ENCODE measurements around the gene PHF21B.
"Not testable (repeated sequence)": the region's sequence is repeated elsewhere in the genome, so short reads cannot be mapped to it uniquely, and the experiment has no call there.

The PHF21B gene

DNA sequence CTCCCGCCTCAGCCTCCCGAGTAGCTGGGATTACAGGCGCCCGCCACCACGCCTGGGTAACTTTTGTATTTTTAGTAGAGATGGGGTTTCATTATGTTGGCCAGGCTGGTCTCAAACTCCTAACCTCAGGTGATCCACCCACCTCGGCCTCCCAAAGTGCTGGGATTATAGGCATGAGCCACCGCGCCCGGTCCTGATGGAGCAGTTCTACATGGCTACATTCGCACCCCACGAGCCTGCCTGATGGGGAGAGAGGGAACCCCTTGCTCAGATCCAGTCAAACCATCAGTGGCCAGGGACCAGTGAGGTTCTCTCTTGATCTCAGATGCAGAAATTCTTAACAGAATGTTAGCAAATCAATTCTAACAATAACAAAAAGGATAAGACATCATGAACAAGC is 88.0 kb downstream of the PHF21B start:
- not testable (repeated sequence) for H3K4me3 Mint-ChIP-seq

DNA sequence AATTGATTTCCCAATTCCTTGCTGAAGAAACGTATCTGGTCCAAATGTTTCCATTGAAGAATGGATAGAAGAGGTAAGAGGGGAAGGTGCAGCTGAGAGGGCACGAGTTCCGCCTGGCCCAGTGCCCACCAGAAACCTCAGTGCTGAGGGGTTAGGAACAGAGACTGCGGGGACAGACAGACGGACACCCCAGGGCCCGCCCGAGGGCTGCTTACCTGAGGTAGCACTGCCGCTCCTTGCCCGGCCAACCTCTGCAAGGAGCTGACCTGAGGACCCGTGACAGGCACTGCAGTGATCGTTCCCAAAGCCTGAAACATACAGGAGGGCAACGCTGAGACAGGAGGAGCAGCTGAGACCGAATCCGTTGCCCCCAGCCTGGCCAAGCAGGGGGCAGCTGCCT is 89.6 kb downstream of the PHF21B start:
- DNase-seq = no peak

More for the DNA sequence above, 88.0 kb downstream of the PHF21B start:
- DNase-seq, H3K9me3 Mint-ChIP-seq, H3K27ac Mint-ChIP-seq, H3K27me3 Mint-ChIP-seq, CTCF ChIA-PET, H3K36me3 Mint-ChIP-seq, H3K4me1 Mint-ChIP-seq: not testable (repeated sequence)

DNA sequence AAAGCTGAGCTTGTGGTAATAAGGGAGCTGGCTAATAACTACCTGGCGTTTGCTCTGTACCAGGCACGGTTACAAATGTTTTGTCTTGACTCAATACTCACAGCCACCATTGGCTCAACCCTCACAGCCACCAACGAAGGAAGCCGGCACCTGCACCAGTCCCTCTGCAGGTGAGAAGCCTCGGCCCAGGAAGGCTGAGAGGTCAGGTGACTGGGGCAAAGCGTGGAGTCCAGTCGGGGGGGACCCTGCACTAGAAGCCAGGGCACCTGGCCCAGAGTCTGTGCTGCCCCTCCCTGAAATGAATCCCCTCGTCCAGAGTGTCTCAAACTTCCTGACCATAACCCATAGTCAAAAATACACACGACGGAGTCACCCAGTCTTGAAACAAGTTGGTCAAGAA is 90.1 kb downstream of the PHF21B start:
- Mint-ChIP-seq H3K4me3 (no peak overlapping the region), H3K36me3 (no peaks in the 10 kb centered on the region), H3K27ac (no peak overlapping the region), H3K4me1 (no peaks in the 10 kb centered on the region), H3K9me3 (no peaks in the 10 kb centered on the region), H3K27me3 (no peaks in the 10 kb centered on the region)
- DNase-seq = no peak
- CTCF ChIA-PET = no interaction called here

More for the DNA sequence above, 89.6 kb downstream of the PHF21B start:
- H3K36me3 Mint-ChIP-seq = no peaks in the 10 kb centered on the region
- H3K4me3 Mint-ChIP-seq = no peak overlapping the region
- no peaks in the 10 kb centered on the region for H3K9me3 Mint-ChIP-seq
- CTCF ChIA-PET = no interaction called here
- no peaks in the 10 kb centered on the region for H3K4me1 Mint-ChIP-seq
- H3K27me3 Mint-ChIP-seq = no peaks in the 10 kb centered on the region
- no peak overlapping the region for H3K27ac Mint-ChIP-seq

DNA sequence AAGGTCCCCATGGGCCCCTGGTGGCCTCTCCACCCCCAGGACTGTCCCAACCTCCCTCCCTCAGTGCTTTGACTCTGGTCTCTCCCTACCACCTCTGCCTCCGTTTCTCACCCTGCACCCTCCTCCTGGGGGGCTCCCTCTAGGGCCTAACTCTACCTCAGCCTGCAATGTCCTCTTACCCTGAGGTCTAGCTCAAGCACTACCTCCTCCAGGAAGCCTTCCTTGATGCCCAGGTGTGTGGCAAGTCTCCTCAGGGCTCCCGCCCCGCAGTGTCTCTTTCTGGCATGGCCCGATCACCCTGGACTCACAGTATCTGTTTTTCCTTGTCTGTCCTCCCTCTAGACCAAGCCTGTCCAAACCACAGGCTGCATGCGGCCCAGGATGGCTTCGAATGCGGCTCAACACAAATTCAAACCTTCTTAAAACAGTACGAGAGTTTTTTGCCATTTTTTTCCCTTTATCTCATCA is 90.8 kb downstream of the PHF21B start:
- Mint-ChIP-seq H3K36me3 (no peaks in the 10 kb centered on the region), H3K4me3 (no peak overlapping the region), H3K27me3 (no peaks in the 10 kb centered on the region), H3K9me3 (no peaks in the 10 kb centered on the region), H3K4me1 (no peaks in the 10 kb centered on the region), H3K27ac (no peak overlapping the region)
- no peak for DNase-seq
- CTCF ChIA-PET = no interaction called here

DNA sequence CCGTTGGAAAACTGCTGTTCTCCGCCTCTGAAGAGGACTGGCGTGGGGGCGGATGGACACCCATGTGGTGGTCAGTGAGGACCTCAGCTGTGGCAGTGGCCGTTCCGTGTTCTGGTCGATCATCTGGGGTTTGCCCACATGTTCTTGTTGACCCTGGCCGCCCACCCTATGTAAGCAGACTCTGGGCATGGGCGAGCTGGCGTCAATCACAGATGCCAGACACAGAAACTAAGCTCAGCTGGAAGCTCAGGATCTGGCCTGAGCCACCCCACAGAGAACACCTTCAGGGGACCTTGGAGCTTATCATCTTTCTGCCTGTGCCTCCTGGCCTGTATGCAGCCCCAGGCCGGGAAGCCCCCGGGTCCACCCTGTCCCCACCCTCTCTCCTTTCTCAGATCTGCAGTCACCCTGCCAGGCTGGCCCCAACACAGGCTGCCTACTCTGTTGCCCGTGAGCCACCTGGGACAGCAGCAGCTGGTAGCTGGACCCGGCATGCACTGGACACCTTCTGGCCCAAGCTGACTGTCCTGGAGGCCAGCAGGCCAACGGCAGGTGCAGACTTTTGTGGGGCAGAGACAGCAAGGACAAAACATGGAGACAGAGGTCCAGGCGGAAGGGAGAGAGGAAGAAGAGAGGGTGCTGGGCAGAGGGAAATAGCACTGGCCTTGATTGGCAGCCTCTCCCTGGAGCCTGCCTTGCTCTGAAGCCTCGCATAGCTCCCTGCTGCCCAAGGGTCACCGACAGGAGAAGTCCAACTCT is 91.5 kb downstream of the PHF21B start:
- Mint-ChIP-seq H3K4me3 (no peak overlapping the region), H3K27ac (no peak overlapping the region), H3K4me1 (no peaks in the 10 kb centered on the region), H3K36me3 (no peaks in the 10 kb centered on the region), H3K27me3 (no peaks in the 10 kb centered on the region), H3K9me3 (no peaks in the 10 kb centered on the region)
- DNase-seq = no peak
- CTCF ChIA-PET = no interaction called here

DNA sequence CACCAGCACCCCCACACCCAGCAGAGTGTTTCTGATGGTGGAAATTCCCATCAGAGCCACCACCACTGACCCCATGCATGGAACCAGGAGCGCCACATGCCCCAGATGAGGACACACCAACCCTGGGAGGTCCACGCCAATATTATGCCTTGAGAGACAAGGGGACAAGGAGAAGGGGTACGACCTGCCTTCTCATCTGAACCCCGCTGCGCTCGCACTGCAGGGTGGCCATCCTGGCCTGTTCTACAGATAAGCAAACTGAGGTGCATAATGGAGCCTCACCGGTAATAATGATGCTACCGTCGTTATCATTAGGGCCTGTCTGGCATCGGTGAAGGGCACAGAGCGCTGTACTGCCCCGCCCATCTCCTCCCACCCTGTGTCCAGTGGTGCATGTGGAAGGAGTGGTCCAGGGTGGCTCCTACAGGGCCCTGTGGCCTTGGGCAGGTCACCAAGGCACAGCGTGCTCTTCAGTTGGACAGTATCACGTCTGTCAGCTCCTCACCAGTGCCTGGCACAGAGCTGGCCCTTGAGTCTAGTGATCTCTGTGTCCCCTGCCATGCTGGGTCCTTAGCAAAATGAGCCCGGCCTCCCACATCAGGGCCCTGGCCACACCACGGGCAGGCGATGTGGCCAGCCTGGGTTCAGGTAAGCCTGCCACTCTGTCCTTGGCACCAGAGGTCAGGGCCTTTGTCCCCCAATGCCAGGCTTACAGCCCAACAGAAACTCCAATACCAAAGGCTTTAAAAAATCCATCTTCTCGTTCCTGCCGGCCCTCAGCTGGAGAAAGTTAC is 92.2 kb downstream of the PHF21B start:
- CTCF ChIA-PET = no interaction called here
- no peak overlapping the region for H3K4me3 Mint-ChIP-seq
- no peak for DNase-seq
- H3K9me3 Mint-ChIP-seq = no peaks in the 10 kb centered on the region
- H3K27ac Mint-ChIP-seq = no peak overlapping the region
- no peaks in the 10 kb centered on the region for H3K27me3 Mint-ChIP-seq
- no peaks in the 10 kb centered on the region for H3K36me3 Mint-ChIP-seq
- no peaks in the 10 kb centered on the region for H3K4me1 Mint-ChIP-seq

DNA sequence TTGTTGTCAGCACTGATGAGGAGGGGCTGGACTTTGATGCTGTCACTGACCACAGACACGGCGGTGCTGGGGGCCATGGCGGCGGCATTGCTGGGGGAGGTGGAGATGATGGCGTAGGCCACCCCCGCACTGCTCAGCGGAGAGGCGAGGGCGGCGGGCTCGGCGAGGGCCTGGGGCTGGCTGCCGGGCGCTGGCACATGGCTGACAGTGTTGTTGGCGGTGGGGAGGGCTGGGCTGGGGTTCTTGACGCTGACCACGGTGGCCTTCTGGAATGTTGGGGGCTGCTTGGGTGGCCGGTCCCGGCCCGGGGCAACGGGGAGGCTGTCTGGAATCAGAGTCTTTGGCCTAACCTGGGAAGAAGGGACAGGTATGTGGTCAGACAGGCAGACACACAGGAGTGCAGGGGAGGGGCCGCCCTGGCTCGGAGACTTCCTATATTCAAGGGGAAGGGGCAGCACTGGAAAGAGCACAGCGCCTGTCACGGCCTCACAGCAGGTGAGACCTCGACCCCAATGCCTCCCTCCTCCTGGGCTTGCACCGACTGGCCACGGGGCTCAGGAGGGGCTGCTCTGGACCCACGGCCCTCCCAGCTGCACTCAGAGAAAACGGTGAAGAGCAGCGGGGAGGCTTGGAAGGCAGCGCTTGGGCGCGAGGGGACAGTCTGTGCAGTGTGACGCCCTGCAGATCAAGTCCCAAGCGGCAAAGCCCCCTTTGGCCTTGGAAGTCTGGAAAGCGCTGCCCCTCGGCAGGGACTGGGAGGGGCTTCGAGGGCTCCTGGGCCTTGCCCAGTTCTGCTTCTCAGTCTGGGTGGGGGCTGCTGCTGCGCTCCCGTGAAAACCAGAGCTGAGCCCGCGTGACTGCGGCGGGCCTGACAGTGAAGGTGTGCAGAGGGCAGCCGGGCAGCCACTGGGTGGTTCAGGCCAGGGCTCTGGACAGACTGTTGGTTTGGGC is 93.2 kb downstream of the PHF21B start:
- Mint-ChIP-seq H3K9me3 (peaks cover 2% of the 10 kb centered on the region), H3K36me3 (no peaks in the 10 kb centered on the region), H3K27ac (no peak overlapping the region), H3K27me3 (no peaks in the 10 kb centered on the region), H3K4me1 (no peaks in the 10 kb centered on the region), H3K4me3 (no peak overlapping the region)
- DNase-seq = no peak
- CTCF ChIA-PET = no interaction called here

DNA sequence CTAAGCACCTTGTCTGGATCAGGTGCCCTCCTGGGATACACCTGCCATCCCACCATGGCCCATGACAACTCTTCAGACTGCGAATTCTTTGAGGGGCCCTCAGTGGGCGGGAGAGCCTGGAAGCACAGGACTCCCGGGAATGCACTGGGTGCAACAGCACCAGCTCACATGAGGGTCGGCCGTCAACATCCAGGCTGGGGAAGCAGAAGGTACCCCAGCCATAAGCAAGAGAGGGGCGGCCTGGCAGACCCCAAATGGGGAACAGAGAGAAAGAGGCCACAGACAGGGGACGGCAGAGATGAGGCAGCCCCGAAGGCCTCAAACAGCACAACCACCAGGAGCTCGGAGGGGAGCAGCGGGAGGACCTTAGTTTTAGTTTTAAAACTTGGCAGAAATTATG is 94.4 kb downstream of the PHF21B start:
- no peak overlapping the region for H3K27ac Mint-ChIP-seq
- DNase-seq = no peak
- H3K9me3 Mint-ChIP-seq = peaks cover 8% of the 10 kb centered on the region
- H3K36me3 Mint-ChIP-seq = no peaks in the 10 kb centered on the region
- CTCF ChIA-PET = no interaction called here
- no peaks in the 10 kb centered on the region for H3K27me3 Mint-ChIP-seq
- H3K4me1 Mint-ChIP-seq = no peaks in the 10 kb centered on the region
- no peak overlapping the region for H3K4me3 Mint-ChIP-seq

DNA sequence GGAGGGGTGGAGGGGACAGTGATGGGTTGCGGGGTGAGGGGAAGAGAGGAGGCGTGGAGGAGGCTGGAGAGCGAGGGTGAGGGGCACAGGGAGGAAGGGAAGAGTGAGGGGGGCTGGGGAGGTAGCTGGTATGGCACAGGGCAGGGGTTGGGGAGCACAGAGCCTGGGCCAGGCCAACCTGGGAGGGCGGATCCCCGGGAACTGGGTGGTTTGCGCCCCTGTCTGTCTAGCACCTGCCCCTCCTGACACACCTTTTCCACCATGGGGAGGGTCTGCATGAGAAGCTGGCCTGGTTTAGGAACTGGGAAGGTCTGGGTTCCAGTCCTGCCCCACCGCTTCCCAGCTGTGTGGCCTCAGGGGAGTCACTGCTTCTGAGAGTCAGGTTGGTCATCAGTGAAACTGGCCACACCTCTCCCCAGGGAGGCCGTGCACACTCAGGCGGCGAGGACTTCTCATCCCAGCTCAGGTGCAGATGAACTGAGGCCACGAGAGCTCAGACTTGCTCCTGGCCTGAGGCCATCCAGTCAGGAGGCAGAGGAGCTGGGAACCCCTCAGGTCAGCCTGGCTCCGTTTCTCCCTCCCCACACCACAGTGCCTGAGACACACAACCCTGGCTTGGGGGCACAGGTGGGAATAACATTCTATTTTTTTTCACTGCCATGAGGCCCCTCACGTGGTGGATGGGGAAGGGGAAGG is 95.6 kb downstream of the PHF21B start:
- Mint-ChIP-seq H3K4me1 (no peaks in the 10 kb centered on the region), H3K27me3 (no peaks in the 10 kb centered on the region), H3K9me3 (peaks cover 9% of the 10 kb centered on the region), H3K27ac (no peak overlapping the region), H3K4me3 (no peak overlapping the region), H3K36me3 (no peaks in the 10 kb centered on the region)
- DNase-seq = no peak
- CTCF ChIA-PET = no interaction called here

DNA sequence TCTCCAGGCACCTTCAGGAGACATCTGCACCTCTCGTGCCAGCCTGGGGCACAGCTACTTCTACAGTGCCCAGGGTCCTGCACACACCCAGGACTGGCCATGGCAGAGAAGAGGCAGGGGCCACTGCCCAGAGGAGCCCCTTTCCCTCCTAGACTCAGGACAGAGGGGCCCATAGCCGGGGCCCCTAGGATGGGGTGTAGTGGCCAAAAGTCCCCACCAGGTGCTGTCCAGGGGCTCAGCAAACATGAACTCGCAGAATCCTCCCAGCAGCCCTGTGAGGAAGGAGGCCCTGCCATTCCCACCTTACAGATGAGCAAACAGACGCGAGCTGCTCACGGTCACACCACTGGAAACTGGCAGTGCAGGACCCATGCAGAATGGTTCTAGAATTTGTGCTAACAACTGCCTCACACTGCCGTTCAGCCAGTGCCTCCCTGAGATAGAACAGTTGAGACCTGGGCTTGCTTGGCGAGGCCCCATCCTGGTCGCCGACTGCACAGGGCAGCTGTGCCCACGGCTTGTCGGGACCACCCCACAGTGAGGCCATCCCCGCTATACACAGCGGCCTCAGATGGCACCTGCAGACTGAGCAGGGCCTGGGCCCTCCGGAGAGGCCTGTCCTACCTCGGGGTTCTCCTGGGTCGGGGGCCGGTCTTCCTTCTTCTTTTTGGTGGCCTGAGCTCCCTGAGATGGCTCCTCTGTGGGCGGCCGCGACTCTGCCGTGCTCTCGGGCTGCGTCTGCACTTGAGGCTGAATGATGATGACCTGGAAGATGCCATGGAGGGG is 96.4 kb downstream of the PHF21B start:
- H3K9me3 Mint-ChIP-seq = peaks cover 9% of the 10 kb centered on the region
- no peak overlapping the region for H3K27ac Mint-ChIP-seq
- DNase-seq = no peak
- no peaks in the 10 kb centered on the region for H3K4me1 Mint-ChIP-seq
- no peak overlapping the region for H3K4me3 Mint-ChIP-seq
- CTCF ChIA-PET = no interaction called here
- no peaks in the 10 kb centered on the region for H3K36me3 Mint-ChIP-seq
- no peaks in the 10 kb centered on the region for H3K27me3 Mint-ChIP-seq

DNA sequence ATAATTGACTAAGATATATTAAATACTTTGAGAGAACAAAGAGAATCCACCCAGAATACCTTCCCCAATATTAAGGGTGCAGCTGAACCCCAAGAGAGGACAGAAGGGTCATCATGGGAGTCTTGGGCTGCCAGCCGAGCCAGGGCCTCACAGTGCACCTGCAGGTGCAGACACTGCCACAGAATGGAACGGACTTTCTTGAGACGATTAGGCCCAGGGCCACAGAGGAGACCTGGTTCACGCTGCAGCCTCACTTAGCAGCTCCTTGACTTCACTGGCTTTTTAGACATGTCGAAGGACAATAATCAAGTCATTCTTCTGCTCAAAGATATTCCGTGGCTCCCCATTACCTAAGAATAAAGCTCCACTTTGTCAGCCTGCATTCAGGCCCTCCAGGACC is 100.6 kb downstream of the PHF21B start:
- CTCF ChIA-PET = no interaction called here
- Mint-ChIP-seq H3K27me3 (peaks cover 5% of the 10 kb centered on the region), H3K4me3 (no peak overlapping the region)

DNA sequence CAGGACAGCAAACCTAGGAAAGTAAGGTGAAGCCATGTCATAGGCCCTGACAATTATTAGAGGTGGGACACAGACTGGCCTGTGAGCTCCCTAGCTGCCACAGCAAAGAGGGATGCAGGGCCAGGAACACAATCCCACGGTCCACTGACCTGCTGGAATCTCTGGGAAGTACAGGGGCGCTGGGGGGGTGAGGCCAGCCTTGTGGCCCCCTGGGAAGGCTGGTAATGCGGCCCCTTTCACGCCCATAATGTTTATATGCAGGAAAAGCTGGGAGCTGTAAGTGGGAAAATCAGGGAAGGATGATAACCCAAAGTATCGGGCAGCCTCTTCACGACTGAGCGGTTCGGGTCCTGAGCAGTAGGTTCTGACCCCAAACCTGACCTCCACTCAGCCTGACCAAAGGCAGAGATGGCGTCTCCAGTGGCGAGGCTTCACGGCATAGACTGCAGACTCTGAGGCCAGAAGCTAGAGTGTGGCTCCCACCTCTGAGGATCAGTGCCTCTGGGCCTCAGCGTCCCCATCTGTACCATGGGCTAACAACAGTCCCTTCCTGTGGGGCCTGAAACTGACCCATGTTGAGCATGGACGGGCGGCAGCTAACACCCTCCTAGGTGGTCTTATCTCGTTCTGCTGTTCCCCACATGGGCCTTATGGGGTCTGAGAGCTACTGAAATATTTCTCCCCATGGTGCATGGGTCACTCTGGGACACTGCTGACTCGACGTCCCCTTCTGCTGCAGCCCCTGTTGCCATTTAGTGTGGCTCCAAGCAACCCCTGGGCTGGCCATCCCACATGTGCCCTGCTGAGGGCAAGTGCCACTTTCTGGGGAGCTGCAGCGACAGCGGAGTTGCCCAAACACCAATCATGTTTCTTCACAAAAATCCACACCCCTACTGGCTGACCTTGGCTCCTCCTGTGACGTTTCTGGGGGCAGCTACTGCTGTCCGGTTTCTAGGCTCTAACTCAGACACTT is 101.8 kb downstream of the PHF21B start:
- Mint-ChIP-seq H3K27ac (no peak overlapping the region), H3K9me3 (peaks cover 9% of the 10 kb centered on the region), H3K36me3 (no peaks in the 10 kb centered on the region), H3K27me3 (peaks cover 6% of the 10 kb centered on the region), H3K4me3 (no peak overlapping the region), H3K4me1 (no peaks in the 10 kb centered on the region)
- DNase-seq = no peak
- CTCF ChIA-PET = no interaction called here

More for the DNA sequence above, 100.6 kb downstream of the PHF21B start:
- H3K36me3 Mint-ChIP-seq = no peaks in the 10 kb centered on the region
- DNase-seq = no peak
- H3K27ac Mint-ChIP-seq = no peak overlapping the region
- H3K9me3 Mint-ChIP-seq = peaks cover 9% of the 10 kb centered on the region
- no peaks in the 10 kb centered on the region for H3K4me1 Mint-ChIP-seq

Data from activated naive CD4-positive, alpha-beta T cell treated with anti-CD3 and anti-CD28 coated beads, Interleukin-2, amount 10 ng/mL, durations not matched to agents 7 days and 5 days (primary cell).